ENCODE results near the gene ACTN3. TPM values are rescaled to one million over a fixed set of nuclear protein-coding genes. Genes with fewer than 3 reads are reported as not detected.

ACTN3 gene
- total RNA-seq, 2 donors from 2014 or later = not detected

DNA sequence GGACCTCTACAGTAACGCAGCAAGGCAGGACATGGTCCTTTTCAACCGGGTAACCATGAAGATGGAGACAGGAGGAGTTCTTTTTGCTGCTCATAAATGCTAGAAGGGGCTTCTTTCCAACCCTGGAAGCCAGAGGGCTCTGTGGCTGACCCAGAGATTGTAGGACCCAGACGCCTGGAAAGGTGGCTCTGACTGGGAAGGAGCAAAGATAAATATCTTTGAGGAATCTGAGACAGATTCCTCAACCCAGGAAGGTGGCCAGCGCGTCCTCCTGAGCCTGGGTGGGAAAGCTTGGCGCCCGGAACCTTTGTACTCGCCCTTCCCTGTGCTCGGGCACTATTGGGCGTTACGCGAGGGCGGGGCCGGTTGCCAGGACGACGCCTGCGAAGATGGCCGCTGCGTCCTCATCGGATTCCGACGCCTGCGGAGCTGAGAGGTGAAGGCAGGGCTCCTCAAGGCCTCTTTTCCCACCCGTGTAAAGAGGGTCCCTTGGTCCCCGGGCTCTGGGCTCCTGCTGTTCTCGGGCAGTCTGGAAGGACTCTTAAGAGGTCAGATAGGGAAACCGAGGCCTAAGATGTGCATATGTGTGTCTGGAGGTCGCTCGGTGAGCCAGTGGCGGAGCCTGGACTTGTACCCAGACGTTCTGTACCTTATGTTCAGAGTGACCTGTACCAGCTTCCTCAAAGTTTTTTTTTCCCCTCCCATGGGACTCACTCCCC is 36.3 kb upstream of the ACTN3 start, which contains the start of gene BBS1:
BBS1 (plus strand) TSS at position 365 of the 719 bp plus-strand sequence; CDS start at position 390, 25 bp downstream.
- DNase-seq (ENCODE audit: low spot score) (peak; percentile 63), ATAC-seq (ENCODE audit: insufficient number of reproducible peaks, low FRiP score, low read depth) (peak; percentile 69)
- Histone ChIP-seq H3K27me3 (replicated peaks; ENCODE audit: insufficient read depth) (no peaks in the 10 kb centered on the region), H3K9me3 (no peaks in the 10 kb centered on the region), H3K4me3 (peak within 1 kb of the TSS; percentile 90), H3K4me1 (ENCODE audit: control insufficient read depth in 1 of 2, low read depth in 2 of 2) (peaks cover 10 to 13% of the 10 kb centered on the region in 2 donors), H3K27ac (peak within 1 kb of the TSS; percentile 33 to 72), H3K36me3 (peaks cover 7% of the 10 kb centered on the region)
- TF ChIP-seq CTCF (IDR thresholded peaks at IDR 0.05) = no peak

DNA sequence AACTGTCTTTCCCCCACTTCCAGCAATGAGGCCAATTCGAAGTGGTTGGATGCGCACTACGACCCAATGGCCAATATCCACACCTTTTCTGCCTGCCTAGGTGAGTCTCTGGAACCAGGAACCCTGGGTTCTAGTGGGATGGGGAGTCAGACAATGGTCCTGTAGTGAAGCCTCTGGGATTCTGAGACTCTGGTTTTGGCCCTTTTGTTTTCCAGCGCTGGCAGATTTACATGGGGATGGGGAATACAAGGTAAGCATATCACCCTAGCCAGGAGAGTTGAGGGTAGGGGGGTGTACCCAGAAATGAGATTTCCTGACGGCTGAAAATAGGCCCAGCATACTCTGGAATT is 35.7 kb upstream of the ACTN3 start:
- Histone ChIP-seq H3K4me3 (peak overlapping the region; percentile 90), H3K4me1 (ENCODE audit: control insufficient read depth in 1 of 2, low read depth in 2 of 2) (peaks cover 10 to 13% of the 10 kb centered on the region in 2 donors), H3K27me3 (replicated peaks; ENCODE audit: insufficient read depth) (no peaks in the 10 kb centered on the region), H3K36me3 (peaks cover 7% of the 10 kb centered on the region), H3K9me3 (no peaks in the 10 kb centered on the region), H3K27ac (no peak overlapping the region)
- ATAC-seq (ENCODE audit: insufficient number of reproducible peaks, low FRiP score, low read depth) (no peak), DNase-seq (ENCODE audit: low spot score) (no peak)
- TF ChIP-seq CTCF (IDR thresholded peaks at IDR 0.05) = no peak

DNA sequence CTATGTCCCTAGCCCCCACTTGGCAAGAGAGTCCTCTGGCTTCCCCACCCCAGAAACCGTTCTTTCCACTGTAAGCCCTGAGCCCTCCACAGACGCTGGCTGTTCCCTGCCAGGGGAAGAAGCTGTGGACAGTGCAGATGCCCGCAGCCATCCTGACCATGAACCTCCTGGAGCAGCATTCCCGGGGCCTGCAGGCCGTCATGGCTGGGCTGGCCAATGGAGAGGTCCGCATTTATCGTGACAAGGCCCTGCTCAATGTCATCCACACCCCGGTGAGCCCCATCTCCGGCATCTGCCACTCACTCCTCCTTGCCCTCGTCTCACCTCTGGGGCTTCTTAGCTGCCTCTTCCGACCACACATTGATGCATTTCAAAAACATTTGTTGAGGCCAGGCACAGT is 23.1 kb upstream of the ACTN3 start:
- H3K9me3 ChIP-seq = no peaks in the 10 kb centered on the region
- TF ChIP-seq CTCF (IDR thresholded peaks at IDR 0.05) = no peak
- no peak overlapping the region for H3K4me3 ChIP-seq
- H3K36me3 ChIP-seq = peaks cover 18% of the 10 kb centered on the region
- DNase-seq (ENCODE audit: low spot score) (no peak), ATAC-seq (ENCODE audit: insufficient number of reproducible peaks, low FRiP score, low read depth) (no peak)
- no peak overlapping the region for H3K27ac ChIP-seq
- no peaks in the 10 kb centered on the region for H3K4me1 ChIP-seq (ENCODE audit: control insufficient read depth in 1 of 2, low read depth in 2 of 2)
- H3K27me3 ChIP-seq (replicated peaks; ENCODE audit: insufficient read depth) = no peaks in the 10 kb centered on the region

GRCh38 chr11:66524304-66525040 is 22.2 kb upstream of the ACTN3 start:
- Histone ChIP-seq H3K9me3 (no peaks in the 10 kb centered on the region), H3K27me3 (replicated peaks; ENCODE audit: insufficient read depth) (no peaks in the 10 kb centered on the region), H3K4me1 (ENCODE audit: control insufficient read depth in 1 of 2, low read depth in 2 of 2) (no peaks in the 10 kb centered on the region), H3K27ac (no peak overlapping the region), H3K36me3 (peaks cover 18% of the 10 kb centered on the region), H3K4me3 (no peak overlapping the region)
- no peak for ATAC-seq (ENCODE audit: insufficient number of reproducible peaks, low FRiP score, low read depth)
- DNase-seq (ENCODE audit: low spot score) = no peak
- no peak for TF ChIP-seq CTCF (IDR thresholded peaks at IDR 0.05)

DNA sequence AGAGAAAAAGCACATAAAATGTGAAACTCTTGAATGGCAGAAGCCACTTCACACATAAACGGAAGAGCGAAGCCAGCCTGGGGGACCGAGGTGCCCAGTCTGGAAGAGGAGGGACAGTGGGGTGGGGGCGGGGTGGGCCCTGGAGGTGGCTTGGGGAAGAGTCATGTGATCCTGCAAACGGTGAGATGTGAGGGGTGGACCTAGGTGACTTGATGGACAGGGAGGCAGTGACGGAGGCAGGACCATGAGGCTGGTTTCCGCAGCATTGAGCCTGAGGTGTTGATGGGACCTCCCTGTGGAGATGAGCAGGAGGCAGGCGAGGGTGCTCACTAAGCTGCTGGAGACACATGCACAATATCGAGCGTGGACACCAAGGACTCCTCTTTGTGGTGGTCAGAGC is 17.6 kb upstream of the ACTN3 start:
- no peak for TF ChIP-seq CTCF (IDR thresholded peaks at IDR 0.05)
- Histone ChIP-seq H3K4me1 (ENCODE audit: control insufficient read depth in 1 of 2, low read depth in 2 of 2) (no peaks in the 10 kb centered on the region), H3K4me3 (no peak overlapping the region), H3K9me3 (no peaks in the 10 kb centered on the region), H3K36me3 (no peaks in the 10 kb centered on the region), H3K27me3 (replicated peaks; ENCODE audit: insufficient read depth) (no peaks in the 10 kb centered on the region), H3K27ac (no peak overlapping the region)
- DNase-seq (ENCODE audit: low spot score) (no peak), ATAC-seq (ENCODE audit: insufficient number of reproducible peaks, low FRiP score, low read depth) (no peak)

Data from thoracic aorta (tissue), 2 donors.